Upper lobe of left lung (tissue), 4 donors: ENCODE results near the gene MANSC4.

Source experiments
- EP300 ChIP-seq, 4 donors: sonication (generic); formaldehyde crosslinking; IDR thresholded peaks; one replicate each; pipeline ENCODE4 v1.5.1; 2017; ENCODE audit warnings: antibody characterized with exemption in 4 of 4, control low read depth in 2 of 4
- POLR2A ChIP-seq, 4 donors: fragments of 450-650 bp; IDR thresholded peaks; one replicate each; pipeline ENCODE4 v1.5.1; 2016 to 2017; ENCODE audit warnings: antibody characterized with exemption in 4 of 4, mild to moderate bottlenecking in 2 of 4
- TF ChIP-seq, protein P1 (sequence below), 6 experiments: fragments of 450-650 bp in 4 of 6; fragments of 200-600 bp in 2 of 6; sonication (generic) in 2 of 6; IDR thresholded peaks; one replicate each; pipeline ENCODE4 v1.5.1; 2016 to 2019; ENCODE audit warnings: antibody characterized with exemption in 6 of 6

DNA sequence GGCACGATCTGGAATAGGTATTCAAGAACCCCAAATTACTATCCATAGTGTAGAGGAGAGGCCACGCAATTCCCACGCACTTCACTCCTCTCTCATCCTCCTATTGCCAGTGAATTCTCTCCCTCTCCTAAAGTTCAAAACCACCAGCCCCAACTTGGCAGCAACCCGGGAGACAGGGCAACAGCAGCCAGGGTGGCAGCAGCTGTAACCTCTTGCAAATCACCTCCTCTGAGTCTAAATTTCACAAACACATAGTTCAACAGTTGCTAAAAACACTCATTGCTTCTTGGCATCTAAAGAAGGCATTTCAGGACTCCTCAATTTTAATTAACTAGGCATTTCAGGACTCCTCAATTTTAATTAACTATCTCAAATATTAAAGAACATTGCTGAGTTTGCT lies 37.7 kb upstream of the MANSC4 start:
- TF ChIP-seq, protein P1, sequence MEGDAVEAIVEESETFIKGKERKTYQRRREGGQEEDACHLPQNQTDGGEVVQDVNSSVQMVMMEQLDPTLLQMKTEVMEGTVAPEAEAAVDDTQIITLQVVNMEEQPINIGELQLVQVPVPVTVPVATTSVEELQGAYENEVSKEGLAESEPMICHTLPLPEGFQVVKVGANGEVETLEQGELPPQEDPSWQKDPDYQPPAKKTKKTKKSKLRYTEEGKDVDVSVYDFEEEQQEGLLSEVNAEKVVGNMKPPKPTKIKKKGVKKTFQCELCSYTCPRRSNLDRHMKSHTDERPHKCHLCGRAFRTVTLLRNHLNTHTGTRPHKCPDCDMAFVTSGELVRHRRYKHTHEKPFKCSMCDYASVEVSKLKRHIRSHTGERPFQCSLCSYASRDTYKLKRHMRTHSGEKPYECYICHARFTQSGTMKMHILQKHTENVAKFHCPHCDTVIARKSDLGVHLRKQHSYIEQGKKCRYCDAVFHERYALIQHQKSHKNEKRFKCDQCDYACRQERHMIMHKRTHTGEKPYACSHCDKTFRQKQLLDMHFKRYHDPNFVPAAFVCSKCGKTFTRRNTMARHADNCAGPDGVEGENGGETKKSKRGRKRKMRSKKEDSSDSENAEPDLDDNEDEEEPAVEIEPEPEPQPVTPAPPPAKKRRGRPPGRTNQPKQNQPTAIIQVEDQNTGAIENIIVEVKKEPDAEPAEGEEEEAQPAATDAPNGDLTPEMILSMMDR (IDR thresholded peaks at IDR 0.05), result no peak
- TF ChIP-seq POLR2A (IDR thresholded peaks at IDR 0.05) (no peak), EP300 (IDR thresholded peaks at IDR 0.05) (no peak)
